ENCODE measurements around the gene TNFRSF14. TPM values are rescaled to one million over a fixed set of nuclear protein-coding genes. Genes with fewer than 3 reads are reported as not detected.

The TNFRSF14 gene
- total RNA-seq, 1 experiment from 2014 or later: 0.57 TPM

DNA sequence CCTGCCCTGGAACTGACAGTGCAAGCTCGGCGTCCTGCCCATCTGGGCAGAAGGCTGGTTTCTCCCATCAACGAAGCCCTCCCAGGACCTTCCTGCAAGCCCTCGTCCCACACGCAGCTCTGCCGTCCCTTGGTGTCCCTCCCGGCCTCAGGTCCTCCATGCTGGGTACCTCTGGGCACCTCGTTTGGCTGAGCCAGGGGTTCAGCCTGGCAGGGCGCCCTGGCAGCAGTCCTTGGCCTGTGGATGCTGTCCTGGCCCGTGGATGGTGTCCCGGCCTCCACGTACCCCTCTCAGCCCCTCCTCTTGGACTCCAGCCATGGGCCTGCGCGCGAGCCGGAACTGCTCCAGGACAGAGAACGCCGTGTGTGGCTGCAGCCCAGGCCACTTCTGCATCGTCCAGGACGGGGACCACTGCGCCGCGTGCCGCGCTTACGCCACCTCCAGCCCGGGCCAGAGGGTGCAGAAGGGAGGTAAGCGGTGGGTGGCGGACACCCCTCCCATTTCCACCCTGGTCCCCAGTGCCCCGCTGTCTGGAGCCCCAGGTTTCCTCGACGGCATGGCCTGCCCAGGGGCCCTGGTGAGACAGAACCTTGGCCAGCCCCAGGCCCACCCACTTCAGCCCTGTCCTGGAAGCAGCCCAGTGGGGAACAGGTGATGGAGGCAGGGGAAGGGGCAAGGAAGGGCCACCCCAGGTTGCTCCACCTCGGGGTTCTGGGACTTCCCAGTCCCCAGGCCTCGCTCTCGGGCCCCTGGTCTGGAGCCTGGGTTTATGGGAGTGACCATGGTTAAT lies 3.5 kb downstream of the TNFRSF14 start:
- DNase-seq: no peak
- Histone ChIP-seq H2BK15ac (ENCODE audit: low read depth, low read length) (no peak overlapping the region), H4K5ac (ENCODE audit: insufficient read length, low read depth, low read length) (no peak overlapping the region), H4K91ac (ENCODE audit: insufficient read length, low read depth, low read length) (no peak overlapping the region), H3K23me2 (ENCODE audit: insufficient read length, low read depth, low read length, poor library complexity, severe bottlenecking) (no peaks in the 10 kb centered on the region), H2BK20ac (ENCODE audit: low read depth, low read length, poor library complexity, severe bottlenecking) (no peak overlapping the region), H3T11ph (ENCODE audit: low read length) (no peak overlapping the region), H3K9ac (ENCODE audit: extremely low read depth, insufficient read length, low read length) (no peak overlapping the region), H2BK120ac (ENCODE audit: low read depth, low read length, poor library complexity, severe bottlenecking) (no peak overlapping the region), H2BK5ac (ENCODE audit: insufficient read length, low read length) (no peak overlapping the region), H3K14ac (ENCODE audit: insufficient read depth, low read length) (no peak overlapping the region), H4K20me1 (ENCODE audit: control insufficient read depth, insufficient read depth, insufficient read length) (no peaks in the 10 kb centered on the region), H3K27ac (ENCODE audit: insufficient read length, low read depth, low read length) (no peak overlapping the region), H3K4me1 (ENCODE audit: insufficient read depth, low read length) (no peaks in the 10 kb centered on the region), H3K79me2 (ENCODE audit: insufficient read depth, low read length) (no peaks in the 10 kb centered on the region), H4K8ac (replicated peaks; ENCODE audit: insufficient read length, low read depth, low read length) (no peak overlapping the region), H2BK12ac (ENCODE audit: insufficient read length, low read depth, low read length) (no peak overlapping the region), H3K79me1 (ENCODE audit: insufficient read depth, low read depth, low read length, poor library complexity, severe bottlenecking) (no peaks in the 10 kb centered on the region), H3K4me2 (ENCODE audit: insufficient read depth, insufficient read length, low read length) (no peak overlapping the region), H3K23ac (ENCODE audit: insufficient read length, low read depth, low read length) (no peak overlapping the region), H2AK5ac (ENCODE audit: insufficient read length, low read length) (no peak overlapping the region), H3K9me3 (ENCODE audit: control insufficient read depth, low read depth, low read length) (no peaks in the 10 kb centered on the region), H2AFZ (ENCODE audit: low read length) (no peak overlapping the region), H3K4ac (ENCODE audit: low read depth, low read length) (no peak overlapping the region), H3K56ac (ENCODE audit: insufficient read length, low read depth, low read length) (no peak overlapping the region), H3K27me3 (ENCODE audit: insufficient read depth, low read length) (no peaks in the 10 kb centered on the region), H3K18ac (ENCODE audit: insufficient read length, low read depth, low read length) (no peak overlapping the region)
- Mint-ChIP-seq H3K9me3 (no peaks in the 10 kb centered on the region; a peak in 1 of 5 replicates), H3K4me1 (peaks cover 9 to 11% of the 10 kb centered on the region in 2 experiments), H3K27me3 (ENCODE audit: low read depth) (peaks cover 2% of the 10 kb centered on the region; the same call in 1 of the 2 replicates), H3K4me3 (no peak overlapping the region), H3K36me3 (ENCODE audit: insufficient read depth in 1 of 3, low read depth in 3 of 3) (no peaks in the 10 kb centered on the region), H3K27ac (no peak overlapping the region; a peak in 1 of 7 replicates)
- no CpG with 5 or more reads among the region's 35 CpGs for WGBS (ENCODE audit: extremely low coverage, insufficient read length, low lambda C conversion rate)
- no peak for TF ChIP-seq CTCF (conservative IDR thresholded peaks at IDR 0.05)
